Measurements from ENCODE around the gene ZMYND19. TPM values are rescaled to one million over a fixed set of nuclear protein-coding genes. Genes with fewer than 3 reads are reported as not detected.
"Not testable (repeated sequence)": the region's sequence is repeated elsewhere in the genome, so short reads cannot be mapped to it uniquely, and the experiment has no call there.

ZMYND19 gene
- polyA plus RNA-seq, 4 donors = 18.9 to 27.5 (median 20.5) TPM

- peak in 2 of 4 donors; percentile 52 to 65 for DNase-seq (ENCODE audit: low read depth in 4 of 4, low spot score in 3 of 4)
Measured at GRCh38 chr9:137534256-137535119, 55.8 kb downstream of the ZMYND19 start.

DNA sequence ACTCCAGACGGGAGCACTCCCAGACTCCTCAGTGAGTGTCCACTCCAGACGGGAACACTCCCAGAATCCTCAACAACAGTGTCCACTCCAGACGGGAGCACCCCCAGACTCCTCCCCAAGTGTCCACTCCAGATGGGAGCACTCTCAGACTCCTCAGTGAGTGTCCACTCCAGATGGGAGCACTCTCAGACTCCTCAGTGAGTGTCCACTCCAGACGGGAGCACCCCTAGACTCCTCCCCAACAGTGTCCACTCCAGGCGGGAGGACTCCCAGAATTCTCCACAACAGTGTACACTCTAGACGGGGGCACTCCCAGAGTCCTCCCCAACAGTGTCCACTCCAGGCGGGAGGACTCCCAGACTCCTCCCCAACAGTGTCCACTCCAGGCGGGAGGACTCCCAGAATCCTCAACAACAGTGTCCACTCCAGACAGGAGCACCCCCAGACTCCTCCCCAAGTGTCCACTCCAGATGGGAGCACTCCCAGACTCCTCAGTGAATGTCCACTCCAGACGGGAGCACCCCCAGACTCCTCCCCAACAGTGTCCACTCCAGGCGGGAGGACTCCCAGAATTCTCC, 57.3 kb downstream of the ZMYND19 start:
- not testable (repeated sequence) for DNase-seq (ENCODE audit: low read depth in 4 of 4, low spot score in 3 of 4)

Other genes with a start within 250 kb of the ZMYND19 start
- gene EXD3, start 167.3 kb downstream of the ZMYND19 start, polyA plus RNA-seq (ENCODE audit: insufficient read length in 4 of 4) = 10 to 100 TPM in 2 of 4 donors, 1 to 10 TPM in 2; 8.4 to 26.9 (median 11.4) TPM
- 10 to 100 TPM in 1 of 4 donors, 1 to 10 TPM in 3; 2.5 to 10.9 (median 4.3) TPM for gene NOXA1, start 167.1 kb downstream of the ZMYND19 start, polyA plus RNA-seq (ENCODE audit: insufficient read length in 4 of 4)
- gene ENTPD8, start 149.2 kb downstream of the ZMYND19 start, polyA plus RNA-seq (ENCODE audit: insufficient read length in 4 of 4) = under 1 TPM; 0.20 to 0.70 (median 0.32) TPM
- 10 to 100 TPM; 40.4 to 51.3 (median 46.4) TPM for gene NSMF, start 131.2 kb downstream of the ZMYND19 start, polyA plus RNA-seq (ENCODE audit: insufficient read length in 4 of 4)
- 1 to 10 TPM; 1.4 to 4.6 (median 2.8) TPM for gene PNPLA7, start 40.1 kb downstream of the ZMYND19 start, polyA plus RNA-seq (ENCODE audit: insufficient read length in 4 of 4)
- 10 to 100 TPM; 11.7 to 30.7 (median 16.4) TPM for gene MRPL41, start 38.6 kb downstream of the ZMYND19 start, polyA plus RNA-seq (ENCODE audit: insufficient read length in 4 of 4)
- gene DPH7, start 11.6 kb downstream of the ZMYND19 start, polyA plus RNA-seq (ENCODE audit: insufficient read length in 4 of 4) = 10 to 100 TPM; 35.3 to 69.8 (median 41.6) TPM
- 10 to 100 TPM; 17.6 to 45.0 (median 26.7) TPM for gene ARRDC1, start 15.2 kb upstream of the ZMYND19 start, polyA plus RNA-seq (ENCODE audit: insufficient read length in 4 of 4)
- 10 to 100 TPM; 61.2 to 81.3 (median 72.9) TPM for gene EHMT1, start 28.5 kb upstream of the ZMYND19 start, polyA plus RNA-seq (ENCODE audit: insufficient read length in 4 of 4)

Data from left renal pelvis (tissue), 4 donors.